Raji (cell line): ENCODE results near the gene SERPINA9.

ENCODE experiments used
- POLR2A ChIP-seq: IDR thresholded peaks from 2 replicates; pipeline ENCODE4 v1.6.1; 2011; ENCODE audit warnings: low read depth, low read length, control low read depth; ENCODE audit not compliant: insufficient read depth

SERPINA9 gene, protein sequence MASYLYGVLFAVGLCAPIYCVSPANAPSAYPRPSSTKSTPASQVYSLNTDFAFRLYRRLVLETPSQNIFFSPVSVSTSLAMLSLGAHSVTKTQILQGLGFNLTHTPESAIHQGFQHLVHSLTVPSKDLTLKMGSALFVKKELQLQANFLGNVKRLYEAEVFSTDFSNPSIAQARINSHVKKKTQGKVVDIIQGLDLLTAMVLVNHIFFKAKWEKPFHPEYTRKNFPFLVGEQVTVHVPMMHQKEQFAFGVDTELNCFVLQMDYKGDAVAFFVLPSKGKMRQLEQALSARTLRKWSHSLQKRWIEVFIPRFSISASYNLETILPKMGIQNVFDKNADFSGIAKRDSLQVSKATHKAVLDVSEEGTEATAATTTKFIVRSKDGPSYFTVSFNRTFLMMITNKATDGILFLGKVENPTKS

DNA sequence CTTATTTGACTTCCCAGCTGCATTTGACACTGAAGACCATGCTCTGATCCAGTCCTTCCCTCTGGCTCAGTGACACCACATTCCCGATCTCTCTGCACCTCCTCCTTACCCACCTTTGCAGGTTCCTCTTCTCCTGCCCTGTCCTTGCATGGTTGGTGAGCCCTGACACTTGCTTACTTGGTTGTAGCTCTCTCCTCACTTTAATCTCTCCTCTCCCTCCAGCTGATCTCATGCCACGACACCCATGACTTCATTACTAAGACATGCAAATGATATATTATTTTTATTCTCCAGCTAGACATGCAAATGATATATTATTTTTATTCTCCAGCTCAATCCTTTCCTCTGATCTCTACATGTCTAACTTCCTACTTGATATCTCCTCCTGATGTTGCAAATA lies at the start of gene SERPINA9:
TSS of gene SERPINA9 (minus strand) at position 175 of the 400 bp plus-strand sequence. CDS start 6,357 bp downstream, outside the sequence.
- TF ChIP-seq POLR2A: peak; percentile 99

DNA sequence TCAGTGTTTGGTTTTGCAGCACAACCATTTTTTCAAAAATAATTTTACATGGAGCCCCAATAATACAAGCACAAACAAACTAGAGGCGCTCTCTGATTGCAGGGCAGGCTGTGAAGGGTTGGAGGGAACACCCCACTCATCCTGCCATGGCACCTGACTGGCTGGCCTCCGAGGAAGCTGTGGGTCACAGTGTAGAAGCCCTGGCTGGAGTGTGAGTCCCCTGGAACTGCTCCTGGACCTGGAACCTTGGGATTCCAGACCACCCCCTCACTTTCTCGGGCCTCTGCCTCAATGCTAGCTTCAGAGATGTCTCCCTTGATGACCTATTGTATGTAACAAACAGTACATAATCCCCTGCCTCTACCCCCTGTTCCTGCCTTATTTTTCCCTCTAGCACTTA lies 48.1 kb upstream of the SERPINA9 start:
- no peak for TF ChIP-seq POLR2A

DNA sequence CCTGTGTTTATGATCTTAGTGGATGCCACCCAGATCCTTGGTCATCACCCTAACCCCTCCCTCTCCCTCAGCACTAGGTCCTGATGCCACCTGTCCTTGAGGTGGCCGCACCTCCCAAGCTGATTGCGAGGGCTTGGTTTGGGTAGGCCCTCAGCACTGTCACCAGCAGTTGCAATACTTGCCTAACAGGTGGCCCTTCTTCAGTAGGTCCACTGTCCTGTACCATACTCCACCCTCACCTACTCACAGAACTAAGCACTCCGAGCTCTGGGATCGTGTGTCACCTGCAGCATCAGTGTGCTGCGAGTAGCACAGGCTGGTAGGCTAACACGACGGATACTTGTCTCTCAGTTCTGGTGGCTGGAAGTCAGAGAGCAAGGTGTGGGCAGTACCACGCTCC lies 47.3 kb upstream of the SERPINA9 start:
- no peak for TF ChIP-seq POLR2A

DNA sequence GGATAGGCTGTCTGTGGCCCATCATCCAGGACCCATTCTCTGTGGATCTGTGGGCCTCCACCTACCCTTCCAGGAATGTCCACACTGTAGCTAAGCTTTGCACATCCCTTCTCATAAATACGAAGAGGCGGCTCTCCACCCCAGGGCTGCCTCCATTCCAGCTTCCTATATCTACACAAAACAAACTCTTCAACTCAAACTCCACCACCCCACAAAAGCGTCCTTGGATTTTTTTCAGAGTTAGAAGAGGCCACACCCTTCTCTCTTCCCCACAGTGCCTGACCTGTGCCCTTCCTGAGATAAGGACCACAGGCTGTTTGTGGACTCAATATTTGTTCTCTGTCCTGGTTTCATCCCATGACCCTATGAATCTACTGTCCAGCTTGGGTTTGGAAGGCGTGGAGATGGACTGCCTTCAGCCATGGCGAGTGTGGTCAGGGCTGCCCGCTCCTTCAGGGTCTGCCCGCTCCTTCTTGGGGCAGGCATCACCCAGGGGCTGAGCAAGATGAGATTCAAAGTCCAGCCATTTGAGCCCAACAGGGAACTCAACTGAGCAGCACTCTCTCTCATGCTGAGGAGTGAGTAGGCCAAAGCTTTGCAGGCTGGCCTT lies 46.2 kb upstream of the SERPINA9 start:
- TF ChIP-seq POLR2A: no peak

DNA sequence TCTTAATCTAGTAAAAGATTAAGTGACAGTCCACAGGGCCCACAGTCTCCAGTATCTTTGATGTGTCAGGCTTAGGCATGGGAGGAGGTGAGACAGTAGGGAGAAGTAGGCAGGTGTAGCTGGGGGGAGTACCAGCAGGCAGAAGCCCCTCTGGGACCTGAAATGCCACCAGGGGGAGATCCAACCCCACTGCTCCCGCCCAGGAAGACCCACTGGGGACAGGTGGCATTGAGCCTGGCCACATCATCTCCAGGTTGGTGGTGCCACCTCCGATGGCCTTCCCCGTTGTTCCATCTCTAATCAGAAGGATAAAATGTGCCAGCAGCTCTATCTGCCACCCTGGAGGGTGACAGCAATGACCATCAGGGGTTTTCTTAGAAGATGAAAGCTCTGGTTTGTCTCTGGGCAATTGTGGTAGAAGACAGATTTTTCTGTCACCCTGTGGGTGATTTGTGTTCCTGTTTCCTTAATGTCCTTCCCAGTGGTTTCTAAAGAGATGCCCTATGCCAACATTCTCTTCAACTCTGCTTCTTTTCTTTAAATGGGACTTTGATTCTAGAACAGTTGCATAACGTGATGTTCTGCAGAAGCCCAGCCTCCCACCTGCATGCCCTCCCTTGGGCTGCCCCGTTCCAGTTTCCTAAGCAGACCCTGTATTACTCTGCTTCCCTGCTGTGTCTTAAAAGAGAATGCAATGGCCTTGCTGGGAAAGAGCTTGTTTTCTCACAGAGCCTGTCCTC lies 45.5 kb upstream of the SERPINA9 start:
- no peak for TF ChIP-seq POLR2A

DNA sequence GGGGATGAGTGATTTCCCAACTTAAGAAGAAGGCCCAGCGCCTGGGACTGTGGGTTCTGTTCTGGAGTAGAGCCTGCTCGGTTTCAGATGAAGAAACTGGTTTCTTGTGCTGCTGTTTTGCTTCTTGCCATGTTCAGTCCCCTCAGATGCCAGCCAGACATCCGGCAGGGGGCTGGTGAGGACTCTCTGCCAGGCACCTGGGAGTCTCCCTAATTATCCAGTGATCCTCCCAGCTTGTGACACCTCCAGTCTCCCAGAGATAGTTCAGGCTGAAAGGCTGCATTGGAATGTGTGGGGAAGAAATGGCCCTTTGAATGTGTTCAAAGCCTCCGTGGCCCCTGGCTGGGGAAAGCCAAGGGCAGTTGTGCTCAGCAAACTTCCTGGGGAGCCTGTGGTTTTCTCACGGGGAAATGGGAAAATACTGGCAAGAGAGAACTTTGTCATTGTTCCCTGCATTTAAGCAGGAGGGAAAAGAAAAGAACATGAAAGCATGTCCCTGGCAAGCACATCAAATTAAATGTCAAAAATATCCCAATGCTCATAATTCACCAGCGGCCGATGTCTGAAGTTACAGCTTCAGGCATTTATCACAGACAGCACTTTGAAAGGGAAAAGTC lies 41.8 kb upstream of the SERPINA9 start:
- no peak for TF ChIP-seq POLR2A

DNA sequence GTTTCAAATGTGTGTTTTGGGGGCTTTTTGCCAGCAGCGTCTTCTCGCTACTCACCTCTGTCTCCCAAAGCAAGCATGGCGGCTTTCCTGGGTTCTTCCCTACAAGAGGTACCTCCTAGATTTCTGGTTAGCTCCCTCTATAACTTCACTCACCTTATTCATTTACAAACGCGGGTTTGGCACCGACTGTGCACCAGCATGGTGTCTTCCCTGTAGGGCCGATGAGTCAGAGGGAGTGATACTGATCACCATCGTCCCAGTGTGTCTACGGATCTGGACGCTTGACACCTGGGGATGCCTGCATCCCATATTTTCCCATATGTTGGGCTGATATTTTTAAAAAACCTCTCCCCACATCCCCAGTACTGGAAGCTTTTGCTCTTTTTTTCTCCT lies 41.2 kb upstream of the SERPINA9 start:
- no peak for TF ChIP-seq POLR2A

DNA sequence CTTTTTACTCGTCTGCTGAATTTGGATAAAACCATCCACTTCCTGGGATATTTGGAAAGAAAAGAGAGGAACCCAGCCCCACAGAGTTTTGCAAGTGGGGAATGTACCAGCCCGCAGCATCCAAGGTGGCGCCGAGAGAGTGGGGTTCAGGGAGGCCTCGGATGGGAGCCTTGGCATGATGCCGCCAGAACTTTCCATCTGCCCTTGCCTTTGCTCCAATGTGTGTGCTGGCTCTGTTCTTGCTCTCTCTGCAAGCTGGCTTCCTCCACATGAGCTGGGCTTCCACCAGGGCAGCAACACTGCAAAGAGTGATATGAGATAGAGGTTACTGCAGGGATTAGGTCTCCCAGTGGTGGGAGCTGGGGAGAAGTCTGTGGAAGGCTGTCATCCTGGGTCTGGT lies 39.9 kb upstream of the SERPINA9 start:
- TF ChIP-seq POLR2A: no peak

DNA sequence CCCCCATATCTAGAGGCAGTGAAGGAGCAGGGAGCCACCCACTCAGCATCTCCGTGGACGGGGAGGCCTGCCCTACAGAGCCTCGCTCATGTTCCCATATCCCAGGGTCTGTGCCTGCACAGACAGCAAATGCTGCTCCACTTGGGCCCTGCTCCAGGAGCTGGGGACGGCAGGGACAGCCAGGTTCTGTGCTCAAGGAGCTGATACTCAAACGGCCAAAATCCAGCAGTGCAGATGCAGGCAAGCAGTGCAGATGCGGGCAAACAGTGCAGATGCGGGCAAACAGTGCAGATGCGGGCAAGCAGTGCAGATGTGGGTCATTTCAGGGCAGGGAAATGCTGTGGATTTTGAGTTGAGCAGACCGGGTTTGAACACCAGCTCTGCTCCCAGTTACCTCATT lies 39.4 kb upstream of the SERPINA9 start:
- TF ChIP-seq POLR2A: no peak

DNA sequence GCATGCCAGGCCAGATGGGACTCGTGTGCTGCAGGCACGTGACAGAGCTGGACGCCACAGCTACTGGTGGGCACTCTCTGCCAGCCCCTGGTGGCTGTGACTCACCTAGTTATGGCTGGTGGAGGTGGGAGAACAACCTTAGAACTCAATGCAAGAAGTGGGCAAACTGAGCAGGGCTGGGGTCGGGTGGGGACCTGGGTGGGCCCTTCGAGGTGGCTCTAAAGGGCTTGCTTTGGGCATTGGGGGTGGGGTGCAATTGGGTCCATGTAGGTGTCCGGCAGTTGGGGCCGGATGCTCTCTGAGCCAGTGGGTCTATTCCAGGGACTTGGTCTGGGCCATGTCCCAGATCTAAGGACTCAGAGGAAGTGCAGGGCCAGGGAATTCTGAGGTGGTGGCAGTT lies 38.4 kb upstream of the SERPINA9 start:
- TF ChIP-seq POLR2A: no peak

DNA sequence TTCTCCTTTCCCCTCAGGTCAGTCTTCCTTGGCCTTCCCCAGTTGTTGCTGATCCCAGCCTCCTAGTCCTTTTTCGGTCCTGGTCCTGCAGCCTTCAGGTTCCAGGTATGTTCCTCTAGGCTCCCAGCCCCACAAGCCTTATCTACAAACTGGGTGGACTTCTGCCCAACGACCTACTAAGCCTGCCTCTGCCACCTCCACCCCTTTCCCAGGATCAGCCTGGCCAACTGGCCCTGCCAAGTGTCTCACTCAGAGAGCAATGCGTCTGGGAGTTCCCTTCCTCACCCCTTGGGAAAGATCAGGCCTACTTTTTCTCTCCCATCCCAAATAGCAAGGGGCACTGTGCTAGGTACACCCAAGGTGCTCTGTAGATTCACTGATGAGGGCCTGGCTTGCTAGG lies 33.4 kb upstream of the SERPINA9 start, which contains the start of gene SERPINA12:
TSS of gene SERPINA12 (minus strand) at position 114 of the 400 bp plus-strand sequence. CDS start 11,072 bp downstream, outside the sequence.
- TF ChIP-seq POLR2A: no peak

DNA sequence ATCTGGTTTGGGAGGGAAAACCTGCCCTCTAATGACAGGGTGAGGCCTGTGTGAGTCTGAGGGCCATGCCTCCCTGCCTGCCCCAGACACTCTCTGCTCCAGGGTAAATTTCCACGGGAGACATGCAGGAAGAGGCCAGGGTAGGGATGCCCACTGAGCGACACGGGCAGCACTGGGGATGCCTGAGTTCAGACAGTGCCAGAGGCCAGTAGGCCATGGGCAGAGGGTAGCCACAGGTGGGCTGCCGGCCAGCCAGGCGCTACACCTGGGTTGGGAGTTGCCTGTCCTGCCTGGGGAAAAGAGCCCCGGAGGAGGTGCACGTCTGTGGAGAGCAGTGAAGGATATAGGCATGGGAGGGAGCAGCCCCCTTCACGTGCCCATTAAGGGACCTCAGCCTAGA lies 29.6 kb upstream of the SERPINA9 start:
- no peak for TF ChIP-seq POLR2A

DNA sequence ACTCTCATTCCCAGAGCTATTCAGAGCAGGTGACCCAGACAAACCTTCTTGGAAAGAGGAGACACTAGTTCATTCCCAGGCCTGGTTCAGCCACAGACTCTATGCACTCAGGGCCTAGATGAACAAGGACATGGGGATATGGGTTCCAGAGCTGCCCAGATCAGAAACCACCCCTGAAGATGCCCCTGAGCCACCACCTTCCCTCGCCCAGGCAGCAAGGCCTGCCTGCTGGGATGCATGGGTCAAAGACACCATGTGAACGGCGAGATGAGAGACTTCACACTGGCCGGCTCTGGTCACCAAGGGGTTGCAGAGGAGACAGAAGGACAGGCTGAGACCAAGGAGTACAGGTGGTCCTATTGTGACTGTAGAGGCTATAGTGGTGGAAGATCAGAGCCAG lies 29.2 kb upstream of the SERPINA9 start:
- no peak for TF ChIP-seq POLR2A

DNA sequence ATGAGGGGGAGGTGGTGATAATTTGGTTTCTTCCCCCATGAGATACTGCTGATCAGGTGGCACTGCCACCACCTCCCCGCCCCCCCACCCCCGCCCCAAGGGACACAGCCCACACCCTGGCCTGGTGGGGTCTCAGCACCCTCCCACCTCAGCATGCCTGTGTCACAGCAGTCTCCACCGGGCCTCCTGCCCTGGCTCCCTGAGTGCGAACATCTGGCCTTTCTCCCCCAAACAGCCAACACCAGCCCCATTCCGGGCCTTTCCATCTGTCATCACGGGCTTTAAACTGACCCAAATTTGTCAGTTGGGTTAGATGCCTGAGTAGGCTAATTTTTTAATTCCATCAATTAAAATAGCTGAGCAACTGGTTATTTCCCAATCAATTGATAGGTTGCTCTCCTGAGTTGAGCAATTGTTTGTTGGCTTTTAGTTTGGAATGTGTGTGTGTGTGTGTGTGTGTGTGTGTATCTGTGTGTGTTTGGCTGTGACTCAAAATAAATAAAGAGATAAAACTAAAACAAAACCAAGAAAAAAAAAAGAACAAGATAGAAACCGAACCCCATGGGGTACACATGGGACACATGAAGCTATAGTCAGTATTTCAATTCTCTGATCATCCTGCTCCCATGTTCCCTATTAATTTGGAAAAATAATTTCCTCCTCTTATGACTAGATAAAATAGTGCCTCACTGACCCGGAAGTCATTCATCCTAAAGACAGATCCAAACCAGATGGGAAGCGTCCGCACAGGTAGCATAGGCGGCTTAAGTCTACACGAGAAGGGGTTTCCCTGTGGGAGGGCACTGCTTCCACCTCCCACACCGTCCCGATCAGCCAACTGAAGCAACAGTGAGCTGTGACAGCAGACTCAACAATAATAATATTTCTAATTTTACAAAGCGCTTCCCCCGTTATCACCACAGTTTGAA lies 25.9 kb upstream of the SERPINA9 start:
- no peak for TF ChIP-seq POLR2A

DNA sequence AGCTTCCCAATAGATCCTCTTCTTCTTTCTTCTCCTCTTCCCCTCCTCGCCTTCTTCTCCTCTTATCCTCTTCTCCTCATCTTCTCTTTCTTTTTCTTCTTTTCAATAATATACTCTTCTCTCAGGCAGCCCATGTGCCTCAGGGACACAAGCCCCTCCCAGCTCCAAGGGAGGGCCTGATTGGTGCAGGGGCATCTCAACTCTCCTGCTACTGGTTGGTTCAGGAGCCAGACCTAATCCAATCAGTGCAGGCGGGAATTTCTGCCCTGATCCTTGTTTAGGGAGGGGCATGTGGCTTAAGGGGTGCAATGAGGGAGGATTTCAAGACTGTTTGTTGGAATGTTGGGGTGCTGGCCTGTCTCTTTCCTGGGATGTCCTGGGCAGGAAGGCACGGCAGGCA lies 24.3 kb upstream of the SERPINA9 start:
- TF ChIP-seq POLR2A: no peak

DNA sequence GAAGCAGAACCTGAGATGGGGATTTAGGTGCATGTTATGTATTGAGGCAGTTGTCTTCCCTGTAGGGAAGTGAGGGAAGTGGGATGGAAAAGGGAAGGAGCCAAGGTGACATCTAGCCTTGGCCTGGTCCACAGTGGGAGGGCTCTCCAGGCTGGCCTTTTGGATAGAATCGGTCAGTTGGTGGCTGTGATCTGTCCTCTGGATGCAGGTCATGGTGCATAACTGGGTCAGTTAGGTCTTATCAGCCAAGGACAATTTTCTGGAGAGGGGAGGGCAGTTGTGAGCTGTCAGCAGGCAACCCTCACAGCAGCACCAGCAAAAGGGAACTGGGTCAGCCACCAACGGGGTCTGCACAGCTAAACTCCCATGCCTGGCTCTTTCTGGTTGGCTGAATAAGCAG lies 23.7 kb upstream of the SERPINA9 start:
- TF ChIP-seq POLR2A: no peak
